Adrenal gland (tissue), 12 donors: ENCODE measurements around the gene MPP2. TPM values are rescaled to one million over a fixed set of nuclear protein-coding genes. Genes with fewer than 3 reads are reported as not detected.

Experiments
- DNase-seq, 7 donors: peaks; one replicate each; pipeline ENCODE4 v3.0.0-alpha.2; 2019 to 2020
- H3K27ac ChIP-seq, 5 donors: fragments of 200-600 bp; sonication (generic) in 4 of 5; 1 replicate in 3 of 5; 2 replicates in 2 of 5; pipeline versions ENCODE4 v1.5.1 to v1.8.0; 2016 to 2020; ENCODE audit warnings: mild to moderate bottlenecking in 1 of 5
- H3K27me3 ChIP-seq: fragments of 200-600 bp; 2 replicates; pipeline ENCODE4 v1.8.0; 2021
- H3K36me3 ChIP-seq, 2 donors: fragments of 200-600 bp; replicated peaks in 1 of 2; 1 replicate in 1 of 2; 2 replicates in 1 of 2; pipeline versions ENCODE4 v1.5.1 to v1.8.0; 2018 to 2022
- H3K4me1 ChIP-seq, 2 donors: fragments of 200-600 bp; replicated peaks in 1 of 2; 1 replicate in 1 of 2; 2 replicates in 1 of 2; pipeline versions ENCODE4 v1.5.1 to v1.8.0; 2018 to 2021
- H3K4me3 ChIP-seq, 4 donors: fragments of 200-600 bp; sonication (generic) in 3 of 4; one replicate each; pipeline ENCODE4 v1.5.1; 2016 to 2018
- H3K9me3 ChIP-seq, 3 donors: fragments of 200-600 bp; sonication (generic) in 1 of 3; replicated peaks in 1 of 3; 1 replicate in 2 of 3; 2 replicates in 1 of 3; pipeline versions ENCODE4 v1.5.1 to v1.8.0; 2016 to 2021
- POLR2A ChIP-seq, 2 donors: fragments of 450-650 bp; IDR thresholded peaks; one replicate each; pipeline ENCODE4 v1.6.1; 2017; ENCODE audit warnings: antibody characterized with exemption in 2 of 2, mild to moderate bottlenecking in 2 of 2, moderate library complexity in 1 of 2
- WGBS, 4 donors: extraction: QIAGEN DNeasy Blood & Tissue Kit in 2 of 4; methylation state at CpG; one replicate each; pipeline versions ENCODE4 v1.1.5 to v1.1.7; 2013 to 2017; 5-methylcytosine and 5-hydroxymethylcytosine counted together
- intact Hi-C, 2 donors: fragments of 100-400 bp; cut with DNase I; formaldehyde crosslinking; loops; one replicate each; pipeline versions ENCODE4 v1.14.1 to v1.15.0; 2022 to 2023
- polyA plus RNA-seq, 3 donors: library from polyadenylated mRNA; stranded (reverse); fragments of 200-250 nt in 2 of 3; fragments of 350-450 nt in 1 of 3; fragmentation: Illumina TruSeq in 1 of 3; extraction: RNeasy Lipid Tissue Mini Kit (QIAGEN cat#74804) in 1 of 3; gene quantifications; one replicate each; pipeline ENCODE4 v1.2.3, GENCODE V29; 2013 to 2014
- total RNA-seq, 9 donors: library from RNA; depleted of rRNA in 4 of 9; stranded (reverse); fragments of >200 nt in 4 of 9; fragments of 120-200 nt in 1 of 9; fragmentation: NEBNext Ultra II Directional in 1 of 9; extraction: Animal tissue kit (Norgen Biotek cat#: 25700) in 1 of 9; gene quantifications; one replicate each; pipeline versions ENCODE4 v1.1.0 to v1.2.4, GENCODE V29; 2013 to 2023
- TF ChIP-seq, protein P1 (sequence below), 6 experiments: fragments of 450-650 bp in 4 of 6; fragments of 200-600 bp in 2 of 6; sonication (generic) in 1 of 6; IDR thresholded peaks; 1 replicate in 5 of 6; 2 replicates in 1 of 6; pipeline versions ENCODE4 v1.5.1 to v1.8.0; 2016 to 2021; ENCODE audit warnings: antibody characterized with exemption in 6 of 6, mild to moderate bottlenecking in 2 of 6, moderate library complexity in 1 of 6
- donor health status: healthy with polysubstance abuse.
- donor health status: Bipolar disorder and iron deficiency.
- donor health status: DM: yes; HTN: yes; CAD: no.
- donor health status: DM: no; HTN: no; CAD: no.
- donor health status: DM: no; HTN: no; CAD: no.
- donor health status: DM: yes; HTN: yes; CAD: no.

Gene MPP2
- total and polyA plus RNA-seq, 12 donors = 0.29 to 16.0 (median 2.4) TPM

DNA sequence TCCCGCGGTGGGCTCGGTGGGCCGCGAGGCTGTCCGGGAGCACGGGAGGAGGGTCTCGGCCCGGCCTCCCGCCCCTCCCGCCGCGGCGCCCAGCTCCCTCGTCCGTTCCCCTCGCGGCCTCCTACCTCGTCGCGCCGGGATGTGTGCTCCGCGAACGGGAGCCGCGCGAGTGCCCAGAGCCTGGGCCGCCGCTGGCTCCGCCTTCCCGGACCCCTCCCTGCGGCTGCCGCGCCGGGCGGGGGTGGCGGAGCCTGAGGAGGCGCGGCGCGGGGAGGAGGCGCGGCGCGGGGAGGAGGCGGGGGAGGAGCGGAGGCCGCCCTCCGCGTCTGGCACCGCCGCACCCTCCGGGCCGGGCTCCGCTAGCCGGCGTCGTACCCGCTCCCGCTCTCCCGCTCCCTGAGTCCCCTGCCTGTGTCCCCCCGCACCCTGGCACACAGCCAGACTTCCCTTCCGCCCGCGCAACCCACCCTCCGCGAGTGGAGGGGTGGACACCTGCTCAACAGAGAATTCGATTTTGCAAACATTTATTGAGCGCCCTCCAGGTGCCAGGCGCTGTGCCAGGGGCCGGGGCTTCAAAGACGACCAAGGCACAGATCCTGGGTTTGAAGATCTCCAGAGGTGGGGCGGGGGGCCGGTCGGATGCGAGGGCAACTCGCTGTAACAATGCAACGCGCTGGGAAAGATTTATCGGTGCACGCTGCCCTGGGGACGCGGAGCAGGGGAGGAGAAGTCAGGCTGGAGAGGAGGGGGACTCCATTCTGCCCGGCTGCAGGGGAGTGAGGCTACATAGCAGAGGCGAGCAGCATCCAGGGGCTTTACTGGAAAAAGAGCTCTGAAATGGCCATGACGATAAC lies 74.1 kb downstream of the MPP2 start, which contains the start of gene MPP3:
MPP3 (minus strand) TSS at position 171 of the 854 bp plus-strand sequence. CDS start 1,240 bp downstream, outside the sequence.
- H3K4me3 ChIP-seq = peak within 1 kb of the TSS in 2 of 4 donors; percentile 49 to 75
- peak in 6 of 7 donors; percentile 45 to 71 (median 60) for DNase-seq
- peak within 1 kb of the TSS in 1 of 5 donors; percentile 59 for H3K27ac ChIP-seq
- TF ChIP-seq, protein P1, sequence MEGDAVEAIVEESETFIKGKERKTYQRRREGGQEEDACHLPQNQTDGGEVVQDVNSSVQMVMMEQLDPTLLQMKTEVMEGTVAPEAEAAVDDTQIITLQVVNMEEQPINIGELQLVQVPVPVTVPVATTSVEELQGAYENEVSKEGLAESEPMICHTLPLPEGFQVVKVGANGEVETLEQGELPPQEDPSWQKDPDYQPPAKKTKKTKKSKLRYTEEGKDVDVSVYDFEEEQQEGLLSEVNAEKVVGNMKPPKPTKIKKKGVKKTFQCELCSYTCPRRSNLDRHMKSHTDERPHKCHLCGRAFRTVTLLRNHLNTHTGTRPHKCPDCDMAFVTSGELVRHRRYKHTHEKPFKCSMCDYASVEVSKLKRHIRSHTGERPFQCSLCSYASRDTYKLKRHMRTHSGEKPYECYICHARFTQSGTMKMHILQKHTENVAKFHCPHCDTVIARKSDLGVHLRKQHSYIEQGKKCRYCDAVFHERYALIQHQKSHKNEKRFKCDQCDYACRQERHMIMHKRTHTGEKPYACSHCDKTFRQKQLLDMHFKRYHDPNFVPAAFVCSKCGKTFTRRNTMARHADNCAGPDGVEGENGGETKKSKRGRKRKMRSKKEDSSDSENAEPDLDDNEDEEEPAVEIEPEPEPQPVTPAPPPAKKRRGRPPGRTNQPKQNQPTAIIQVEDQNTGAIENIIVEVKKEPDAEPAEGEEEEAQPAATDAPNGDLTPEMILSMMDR (IDR thresholded peaks at IDR 0.05) = no peak
- peak in 1 of 2 donors; percentile 45 for TF ChIP-seq POLR2A (IDR thresholded peaks at IDR 0.05)
- 1 to 5% (median 3%) methylated on average over 6 to 69 of the region's 87 CpGs for whole genome bisulfite sequencing, 4 donors
- no peaks in the 10 kb centered on the region for H3K36me3 ChIP-seq
- H3K4me1 ChIP-seq = peaks cover 13% of the 10 kb centered on the region in 2 donors
- intact Hi-C loops = loop anchor here in 1 of 2 donors (10.0 kb wide), 1 partner anchor 48 kb away; the partner anchor contains the start of gene CFAP97D1
- no peaks in the 10 kb centered on the region for H3K9me3 ChIP-seq
- peaks cover 6% of the 10 kb centered on the region for H3K27me3 ChIP-seq

DNA sequence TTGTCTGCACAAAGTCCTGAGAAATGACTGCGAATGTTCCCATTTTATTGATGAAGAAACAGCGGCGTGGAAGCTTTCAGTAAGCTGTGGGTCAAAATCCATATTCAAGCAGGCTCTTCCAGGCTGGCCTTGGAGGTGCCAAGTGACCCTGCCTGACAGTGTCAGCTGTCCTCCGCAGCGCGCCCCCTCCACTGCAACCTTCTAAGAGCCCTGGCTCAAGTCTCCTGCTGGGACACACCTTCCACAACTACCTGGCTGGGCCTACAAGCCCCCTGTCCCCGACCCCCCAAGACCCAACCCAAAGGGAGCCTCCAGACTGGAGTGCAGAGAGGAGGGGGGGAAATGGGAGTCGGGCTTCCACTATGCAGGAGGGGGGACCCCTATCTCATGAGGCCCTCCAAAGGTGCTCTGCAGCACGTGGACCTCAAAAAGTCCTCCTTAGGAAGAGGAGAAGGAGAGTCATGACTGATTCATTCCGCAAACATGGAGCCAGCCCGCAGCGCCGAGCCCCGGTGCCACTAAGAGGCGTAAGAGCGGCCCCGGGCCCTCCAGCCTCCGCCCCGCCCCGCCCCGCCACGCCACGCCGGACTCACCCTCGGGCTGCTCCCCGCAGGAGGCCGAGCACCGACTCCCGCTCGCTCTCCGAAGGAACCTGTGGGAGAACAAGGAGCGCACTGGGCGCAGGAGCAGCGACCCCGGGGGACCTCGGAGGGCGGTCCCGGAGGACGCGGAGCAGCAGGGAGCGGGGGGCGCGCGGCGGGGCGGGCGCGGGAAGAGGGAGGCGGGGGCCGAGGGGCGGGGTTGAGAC lies 75.0 kb downstream of the MPP2 start:
- H3K27ac ChIP-seq = peak overlapping the region in 1 of 5 donors; percentile 59
- 11 to 64% (median 19%) methylated on average over 7 to 45 of the region's 51 CpGs for WGBS, 4 donors
- peak overlapping the region in 2 of 4 donors; percentile 49 to 75 for H3K4me3 ChIP-seq
- no peak for TF ChIP-seq POLR2A (IDR thresholded peaks at IDR 0.05)
- TF ChIP-seq, protein P1 (IDR thresholded peaks at IDR 0.05) = no peak
- peaks cover 13% of the 10 kb centered on the region in 2 donors for H3K4me1 ChIP-seq
- peaks cover 2% of the 10 kb centered on the region for H3K27me3 ChIP-seq
- intact Hi-C loops = loop anchor here in 1 of 2 donors (10.0 kb wide), 1 partner anchor 48 kb away; the partner anchor contains the start of gene CFAP97D1
- H3K9me3 ChIP-seq = no peaks in the 10 kb centered on the region
- no peaks in the 10 kb centered on the region for H3K36me3 ChIP-seq
- DNase-seq = peak; percentile 36 to 64 (median 55)

DNA sequence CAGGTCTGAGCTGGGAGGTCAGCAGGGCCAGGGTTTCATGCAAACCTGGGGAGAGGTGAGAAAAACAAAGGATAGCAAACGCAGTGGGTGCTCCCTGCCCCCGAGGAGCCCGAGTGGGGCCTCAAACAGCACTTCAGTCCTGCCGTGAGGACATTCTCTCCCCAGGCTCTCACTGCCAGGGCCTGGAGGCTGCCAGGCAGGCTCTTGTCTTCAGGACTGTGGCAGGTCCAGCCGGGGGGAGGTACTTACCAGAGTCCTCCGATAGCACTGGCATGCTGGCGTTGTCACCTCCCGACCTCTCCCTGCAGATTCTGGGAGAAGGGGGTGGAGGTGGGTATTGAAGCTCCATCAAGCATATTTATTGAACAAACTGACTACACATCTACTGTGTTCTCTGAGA lies 75.7 kb downstream of the MPP2 start:
- no peak for TF ChIP-seq POLR2A (IDR thresholded peaks at IDR 0.05)
- TF ChIP-seq, protein P1 (IDR thresholded peaks at IDR 0.05) = no peak
- no peak for DNase-seq
- WGBS, 4 donors = 89 to 94% (median 92%) methylated on average over 4 to 8 of the region's 8 CpGs
- H3K27me3 ChIP-seq = no peaks in the 10 kb centered on the region
- H3K4me3 ChIP-seq = no peak overlapping the region
- peaks cover 13% of the 10 kb centered on the region in 2 donors for H3K4me1 ChIP-seq
- H3K9me3 ChIP-seq = no peaks in the 10 kb centered on the region
- no peak overlapping the region for H3K27ac ChIP-seq
- intact Hi-C loops = loop anchor here in 1 of 2 donors (10.0 kb wide), 1 partner anchor 47 kb away; the partner anchor contains the start of gene CFAP97D1
- no peaks in the 10 kb centered on the region for H3K36me3 ChIP-seq
